Neural cell (in vitro differentiated cells): ENCODE data around the gene ESR1.

Experiments used
- CTCF ChIP-seq: fragments of 450-650 bp; IDR thresholded peaks from 2 replicates; pipeline ENCODE4 v1.5.1; 2014; ENCODE audit warnings: antibody characterized with exemption, mild to moderate bottlenecking, moderate library complexity; ENCODE audit not compliant: poor library complexity, severe bottlenecking
- POLR2AphosphoS5 ChIP-seq: IDR thresholded peaks from 2 replicates; pipeline ENCODE4 v1.6.1; 2012

GRCh38 chr6:152059909-152060308, 252.4 kb downstream of the ESR1 start:
- TF ChIP-seq POLR2AphosphoS5 (no peak), CTCF (no peak)
